ENCODE measurements around the gene UVRAG.

Gene UVRAG

GRCh38 chr11:76030286-76030685, 215.3 kb downstream of the UVRAG start:
- no peaks in the 10 kb centered on the region for H3K36me3 ChIP-seq (ENCODE audit: control insufficient read depth in 2 of 2, insufficient read depth in 1 of 2, low read length in 2 of 2)
- no peaks in the 10 kb centered on the region for H3K4me1 ChIP-seq (ENCODE audit: control insufficient read depth, insufficient read depth, low read length)
- TF ChIP-seq ZNF146 (tag by site-specific recombination; IDR thresholded peaks at IDR 0.05) (no peak), ZNF560 (tag by site-specific recombination; IDR thresholded peaks at IDR 0.05; ENCODE audit: borderline replicate concordance) (no peak), INSM2 (tag by site-specific recombination; IDR thresholded peaks at IDR 0.05) (no peak), ZNF221 (tag by site-specific recombination; IDR thresholded peaks at IDR 0.05; ENCODE audit: borderline replicate concordance) (no peak), ZNF404 (tag by site-specific recombination; IDR thresholded peaks at IDR 0.05) (no peak), KLF9 (tag by site-specific recombination; IDR thresholded peaks at IDR 0.05; ENCODE audit: low read depth) (no peak), ZNF114 (tag by site-specific recombination; IDR thresholded peaks at IDR 0.05) (no peak), ZNF133 (tag by site-specific recombination; IDR thresholded peaks at IDR 0.05) (no peak), YY2 (tag by site-specific recombination; IDR thresholded peaks at IDR 0.05) (no peak), BCL6B (tag by site-specific recombination; IDR thresholded peaks at IDR 0.05) (no peak), ZNF514 (tag by site-specific recombination; IDR thresholded peaks at IDR 0.05) (no peak), PBX3 (CRISPR knock-in tag; IDR thresholded peaks at IDR 0.05) (no peak), ZNF394 (tag by site-specific recombination; IDR thresholded peaks at IDR 0.05; ENCODE audit: borderline replicate concordance) (no peak), PRDM10 (tag by site-specific recombination; IDR thresholded peaks at IDR 0.05) (no peak)
- no peaks in the 10 kb centered on the region for H3K9me3 ChIP-seq (ENCODE audit: control insufficient read depth, insufficient read depth, low read depth, low read length)
- CTCF ChIA-PET = no interaction called here
- POLR2A ChIA-PET = interaction anchor here (0.6 kb wide), 1 partner anchor 264 kb away, joined by 3 read pairs; no protein-coding TSS in a partner anchor
- H3K4me3 ChIP-seq (ENCODE audit: low read depth, low read length) = no peak overlapping the region
- no peak overlapping the region for H3K27ac ChIP-seq (ENCODE audit: extremely low read depth, low read depth, low read length)

- no peak overlapping the region for H3K27ac ChIP-seq (ENCODE audit: extremely low read depth, low read depth, low read length)
- H3K4me3 ChIP-seq (ENCODE audit: low read depth, low read length) = no peak overlapping the region
- TF ChIP-seq ZNF561 (tag by site-specific recombination; IDR thresholded peaks at IDR 0.05; ENCODE audit: borderline replicate concordance) = no peak
- TF ChIP-seq OVOL3 (tag by site-specific recombination; IDR thresholded peaks at IDR 0.05) = no peak
- TF ChIP-seq ZNF571 (tag by site-specific recombination; IDR thresholded peaks at IDR 0.05) = no peak
- H3K4me1 ChIP-seq (ENCODE audit: control insufficient read depth, insufficient read depth, low read length) = no peaks in the 10 kb centered on the region
- ChIA-PET CTCF (no interaction called here), POLR2A (no interaction called here)
- no peaks in the 10 kb centered on the region for H3K36me3 ChIP-seq (ENCODE audit: control insufficient read depth in 2 of 2, insufficient read depth in 1 of 2, low read length in 2 of 2)
- no peaks in the 10 kb centered on the region for H3K9me3 ChIP-seq (ENCODE audit: control insufficient read depth, insufficient read depth, low read depth, low read length)
Measured at GRCh38 chr11:76030968-76031590, 216.1 kb downstream of the UVRAG start.

Data from HEK293 (cell line).